Osteoblast (primary cell): Measurements from ENCODE around the gene FNDC3B. TPM values are rescaled to one million over a fixed set of nuclear protein-coding genes. Genes with fewer than 3 reads are reported as not detected.
A peak's percentile ranks its signal among the peaks of the same experiment; 100 is the strongest.

ENCODE experiments used
- DNase-seq: peaks from one replicate; pipeline ENCODE4 v3.0.0; 2011; ENCODE audit warnings: low spot score, mixed read lengths; ENCODE audit not compliant: insufficient read length; ENCODE audit errors: missing footprints
- H2AFZ ChIP-seq: 2 replicates; pipeline ENCODE4 v1.6.0; 2011; ENCODE audit warnings: mild to moderate bottlenecking, low read length
- H3K27ac ChIP-seq: 2 replicates; pipeline ENCODE4 v1.5.1; 2011; ENCODE audit warnings: mild to moderate bottlenecking, low read depth, low read length, moderate library complexity
- H3K27me3 ChIP-seq: 2 replicates; pipeline ENCODE4 v1.6.0; 2012; ENCODE audit warnings: mild to moderate bottlenecking, control low read depth, inconsistent platforms, low read length, moderate library complexity; ENCODE audit not compliant: insufficient read depth
- H3K36me3 ChIP-seq: 2 replicates; pipeline ENCODE4 v1.5.1; 2011; ENCODE audit warnings: mild to moderate bottlenecking, low read length, control low read depth, moderate library complexity; ENCODE audit not compliant: insufficient read depth
- H3K4me1 ChIP-seq: 2 replicates; pipeline ENCODE4 v1.5.1; 2011; ENCODE audit warnings: mild to moderate bottlenecking, low read length, control low read depth, moderate library complexity; ENCODE audit not compliant: insufficient read depth
- H3K4me2 ChIP-seq: 2 replicates; pipeline ENCODE4 v1.6.0; 2011; ENCODE audit warnings: mild to moderate bottlenecking, low read length; ENCODE audit not compliant: insufficient read depth
- H3K4me3 ChIP-seq: fragments of 200-600 bp; sonication (generic); 3 replicates; pipeline ENCODE4 v1.5.1; 2012; ENCODE audit warnings: mild to moderate bottlenecking, low read length, inconsistent platforms; ENCODE audit not compliant: insufficient read depth
- H3K79me2 ChIP-seq: 2 replicates; pipeline ENCODE4 v1.6.0; 2012; ENCODE audit warnings: mild to moderate bottlenecking, low read length, control low read depth, inconsistent platforms; ENCODE audit not compliant: insufficient read depth
- H3K9me3 ChIP-seq: 2 replicates; pipeline ENCODE4 v1.5.1; 2011; ENCODE audit warnings: low read depth, low read length, control low read depth
- H4K20me1 ChIP-seq: 2 replicates; pipeline ENCODE4 v1.6.0; 2012; ENCODE audit warnings: mild to moderate bottlenecking, low read length, control low read depth; ENCODE audit not compliant: insufficient read depth
- CTCF ChIP-seq: IDR thresholded peaks from 2 replicates; pipeline ENCODE4 v1.5.1; 2011; ENCODE audit warnings: mild to moderate bottlenecking, low read depth, low read length, moderate library complexity; ENCODE audit errors: extremely low read depth
- total RNA-seq: library from RNA; depleted of rRNA; stranded (reverse); fragments of >200 nt; gene quantifications from 2 replicates; pipeline ENCODE4 v1.2.3, GENCODE V29; 2012

Gene FNDC3B
- total RNA-seq, 1 donor: 179 TPM

- no peak for DNase-seq
- no peaks in the 10 kb centered on the region for H3K4me1 ChIP-seq
- H3K27ac ChIP-seq: no peak overlapping the region
- H2AFZ ChIP-seq: no peak overlapping the region
- no peak for TF ChIP-seq CTCF
- peaks cover 74% of the 10 kb centered on the region for H3K36me3 ChIP-seq
- H3K79me2 ChIP-seq: peaks cover 71% of the 10 kb centered on the region
- H3K4me3 ChIP-seq: no peak overlapping the region
- no peak overlapping the region for H3K4me2 ChIP-seq
- H3K9me3 ChIP-seq: no peaks in the 10 kb centered on the region
- H3K27me3 ChIP-seq: no peaks in the 10 kb centered on the region
- peaks cover 38% of the 10 kb centered on the region for H4K20me1 ChIP-seq
Measured at GRCh38 chr3:172293093-172293492, 253.7 kb downstream of the FNDC3B start.

GRCh38 chr3:172294223-172294806 is 254.9 kb downstream of the FNDC3B start:
- no peak overlapping the region for H3K4me2 ChIP-seq
- H3K27me3 ChIP-seq: no peaks in the 10 kb centered on the region
- H3K4me1 ChIP-seq: no peaks in the 10 kb centered on the region
- no peak for TF ChIP-seq CTCF
- no peaks in the 10 kb centered on the region for H3K9me3 ChIP-seq
- DNase-seq: no peak
- H3K79me2 ChIP-seq: peaks cover 64% of the 10 kb centered on the region
- H2AFZ ChIP-seq: no peak overlapping the region
- H3K36me3 ChIP-seq: peaks cover 74% of the 10 kb centered on the region
- H3K27ac ChIP-seq: no peak overlapping the region
- H4K20me1 ChIP-seq: peaks cover 33% of the 10 kb centered on the region
- H3K4me3 ChIP-seq: no peak overlapping the region

GRCh38 chr3:172296248-172296974 is 257.0 kb downstream of the FNDC3B start:
- Histone ChIP-seq H4K20me1 (peaks cover 37% of the 10 kb centered on the region), H3K4me2 (no peak overlapping the region), H3K9me3 (no peaks in the 10 kb centered on the region), H3K27ac (peak overlapping the region; percentile 10), H3K4me3 (no peak overlapping the region), H3K36me3 (peaks cover 76% of the 10 kb centered on the region), H3K4me1 (no peaks in the 10 kb centered on the region), H3K27me3 (no peaks in the 10 kb centered on the region), H2AFZ (no peak overlapping the region), H3K79me2 (peaks cover 57% of the 10 kb centered on the region)
- DNase-seq: no peak
- no peak for TF ChIP-seq CTCF

- Histone ChIP-seq H3K9me3 (no peaks in the 10 kb centered on the region), H3K36me3 (peaks cover 77% of the 10 kb centered on the region), H3K27ac (peak overlapping the region; percentile 10), H2AFZ (no peak overlapping the region), H4K20me1 (peaks cover 37% of the 10 kb centered on the region), H3K4me3 (no peak overlapping the region), H3K79me2 (peaks cover 53% of the 10 kb centered on the region), H3K4me2 (no peak overlapping the region), H3K4me1 (peaks cover under 1% of the 10 kb centered on the region), H3K27me3 (no peaks in the 10 kb centered on the region)
- DNase-seq: no peak
- no peak for TF ChIP-seq CTCF
Measured at GRCh38 chr3:172296975-172297332, 257.6 kb downstream of the FNDC3B start.
